HUES6 (cell line): ENCODE data around the gene KSR2.

Source experiments
- H3K27ac ChIP-seq: 2 replicates; pipeline ENCODE4 v1.7.0; 2013; ENCODE audit warnings: low read depth, mild to moderate bottlenecking, low read length, inconsistent platforms
- H3K27me3 ChIP-seq: 2 replicates; pipeline ENCODE4 v1.6.1; 2013; ENCODE audit warnings: low read length; ENCODE audit not compliant: control insufficient read depth, insufficient read depth
- H3K36me3 ChIP-seq: 2 replicates; pipeline ENCODE4 v1.6.1; 2013; ENCODE audit warnings: low read length; ENCODE audit not compliant: control insufficient read depth, insufficient read depth
- H3K4me1 ChIP-seq: 2 replicates; pipeline ENCODE4 v1.6.1; 2013; ENCODE audit warnings: low read length; ENCODE audit not compliant: control insufficient read depth, insufficient read depth
- H3K4me3 ChIP-seq: 2 replicates; pipeline ENCODE4 v1.5.1; 2013; ENCODE audit warnings: low read depth, low read length
- H3K9ac ChIP-seq: one replicate; pipeline ENCODE4 v1.6.1; 2013; ENCODE audit warnings: mild to moderate bottlenecking, low read length
- H3K9me3 ChIP-seq: 2 replicates; pipeline ENCODE4 v1.6.1; 2013; ENCODE audit warnings: low read depth, low read length; ENCODE audit not compliant: control insufficient read depth, insufficient read depth

Gene KSR2

GRCh38 chr12:117890137-117890536 is 78.7 kb downstream of the KSR2 start:
- Histone ChIP-seq H3K36me3 (no peaks in the 10 kb centered on the region), H3K9me3 (no peaks in the 10 kb centered on the region), H3K27me3 (no peaks in the 10 kb centered on the region), H3K4me3 (no peak overlapping the region), H3K27ac (no peak overlapping the region), H3K9ac (no peak overlapping the region), H3K4me1 (no peaks in the 10 kb centered on the region)

GRCh38 chr12:117889098-117889497 is 79.7 kb downstream of the KSR2 start:
- Histone ChIP-seq H3K36me3 (no peaks in the 10 kb centered on the region), H3K9me3 (no peaks in the 10 kb centered on the region), H3K27me3 (no peaks in the 10 kb centered on the region; the same call in 1 of the 2 replicates), H3K27ac (no peak overlapping the region), H3K4me3 (no peak overlapping the region), H3K4me1 (no peaks in the 10 kb centered on the region), H3K9ac (no peak overlapping the region)

- H3K4me1 ChIP-seq: no peaks in the 10 kb centered on the region
- H3K27me3 ChIP-seq: no peaks in the 10 kb centered on the region; the same call in 1 of the 2 replicates
- no peaks in the 10 kb centered on the region for H3K9me3 ChIP-seq
- no peaks in the 10 kb centered on the region for H3K36me3 ChIP-seq
- no peak overlapping the region for H3K27ac ChIP-seq
- H3K4me3 ChIP-seq: no peak overlapping the region
- H3K9ac ChIP-seq: no peak overlapping the region
Measured at GRCh38 chr12:117885211-117885610, 83.6 kb downstream of the KSR2 start.

GRCh38 chr12:117884161-117884560 is 84.6 kb downstream of the KSR2 start:
- no peak overlapping the region for H3K27ac ChIP-seq
- no peaks in the 10 kb centered on the region for H3K9me3 ChIP-seq
- H3K4me1 ChIP-seq: no peaks in the 10 kb centered on the region
- H3K27me3 ChIP-seq: no peaks in the 10 kb centered on the region; the same call in 1 of the 2 replicates
- no peaks in the 10 kb centered on the region for H3K36me3 ChIP-seq
- no peak overlapping the region for H3K4me3 ChIP-seq
- H3K9ac ChIP-seq: no peak overlapping the region

- no peaks in the 10 kb centered on the region; the same call in 1 of the 2 replicates for H3K27me3 ChIP-seq
- 0 out of 2 replicates have a peak, but pooled peaks cover 3% of the 10 kb centered on the region for H3K4me1 ChIP-seq
- H3K4me3 ChIP-seq: no peak overlapping the region
- no peak overlapping the region for H3K27ac ChIP-seq
- no peaks in the 10 kb centered on the region for H3K9me3 ChIP-seq
- no peaks in the 10 kb centered on the region for H3K36me3 ChIP-seq
- H3K9ac ChIP-seq: no peak overlapping the region
Measured at GRCh38 chr12:117882603-117883184, 86.1 kb downstream of the KSR2 start.

GRCh38 chr12:117882181-117882580 is 86.6 kb downstream of the KSR2 start:
- Histone ChIP-seq H3K36me3 (no peaks in the 10 kb centered on the region), H3K4me3 (no peak overlapping the region), H3K9ac (no peak overlapping the region), H3K9me3 (no peaks in the 10 kb centered on the region), H3K27me3 (no peaks in the 10 kb centered on the region; the same call in 1 of the 2 replicates), H3K27ac (no peak overlapping the region), H3K4me1 (0 out of 2 replicates have a peak, but pooled peaks cover 3% of the 10 kb centered on the region)

- Histone ChIP-seq H3K36me3 (no peaks in the 10 kb centered on the region), H3K27ac (no peak overlapping the region), H3K4me3 (no peak overlapping the region), H3K4me1 (0 out of 2 replicates have a peak, but pooled peaks cover 3% of the 10 kb centered on the region), H3K27me3 (no peaks in the 10 kb centered on the region; the same call in 1 of the 2 replicates), H3K9me3 (no peaks in the 10 kb centered on the region), H3K9ac (no peak overlapping the region)
Measured at GRCh38 chr12:117881517-117881916, 87.3 kb downstream of the KSR2 start.

GRCh38 chr12:117878605-117879004 is 90.2 kb downstream of the KSR2 start:
- Histone ChIP-seq H3K4me3 (no peak overlapping the region), H3K27me3 (no peaks in the 10 kb centered on the region; the same call in 1 of the 2 replicates), H3K9ac (no peak overlapping the region), H3K36me3 (no peaks in the 10 kb centered on the region), H3K4me1 (peaks cover 8% of the 10 kb centered on the region; the same call in 1 of the 2 replicates), H3K27ac (no peak overlapping the region), H3K9me3 (no peaks in the 10 kb centered on the region)

GRCh38 chr12:117876436-117876816 is 92.4 kb downstream of the KSR2 start:
- Histone ChIP-seq H3K9ac (no peak overlapping the region), H3K27ac (no peak overlapping the region), H3K4me1 (peaks cover 8% of the 10 kb centered on the region; the same call in 1 of the 2 replicates), H3K36me3 (no peaks in the 10 kb centered on the region), H3K9me3 (no peaks in the 10 kb centered on the region), H3K27me3 (no peaks in the 10 kb centered on the region; the same call in 1 of the 2 replicates), H3K4me3 (peak overlapping the region; percentile 37; the same call in 1 of the 2 replicates)

- no peaks in the 10 kb centered on the region for H3K9me3 ChIP-seq
- H3K4me3 ChIP-seq: peak overlapping the region; percentile 37
- H3K36me3 ChIP-seq: no peaks in the 10 kb centered on the region
- no peaks in the 10 kb centered on the region; the same call in 1 of the 2 replicates for H3K27me3 ChIP-seq
- H3K27ac ChIP-seq: no peak overlapping the region
- no peak overlapping the region for H3K9ac ChIP-seq
- H3K4me1 ChIP-seq: peaks cover 8% of the 10 kb centered on the region; the same call in 1 of the 2 replicates
Measured at GRCh38 chr12:117875744-117876435, 92.9 kb downstream of the KSR2 start.

GRCh38 chr12:117874842-117875434 is 93.9 kb downstream of the KSR2 start:
- H3K9me3 ChIP-seq: no peaks in the 10 kb centered on the region

More at GRCh38 chr12:117874842-117875434, 93.9 kb downstream of the KSR2 start:
- H3K27ac ChIP-seq: no peak overlapping the region
- no peaks in the 10 kb centered on the region; the same call in 1 of the 2 replicates for H3K27me3 ChIP-seq
- peaks cover 8% of the 10 kb centered on the region; the same call in 1 of the 2 replicates for H3K4me1 ChIP-seq
- no peaks in the 10 kb centered on the region for H3K36me3 ChIP-seq
- no peak overlapping the region for H3K9ac ChIP-seq
- H3K4me3 ChIP-seq: no peak overlapping the region
